Memory B cell (primary cell): ENCODE data around the gene MAB21L4.

Experiments
- ATAC-seq: fragments of 150-1000 bp; cut with Tn5 transposase; 2 replicates; pipeline ENCODE4 v1.10.0; 2021; ENCODE audit warnings: low read depth, mild to moderate bottlenecking, moderate library complexity
- DNase-seq, 2 donors: peaks; one replicate each; pipeline ENCODE4 v3.0.0; 2022; ENCODE audit warnings: low spot score in 2 of 2
- H3K27ac Mint-ChIP-seq: one replicate; pipeline ENCODE4 v1.8.0; 2022; ENCODE audit warnings: mild to moderate bottlenecking, moderate library complexity, mixed read lengths
- H3K27me3 Mint-ChIP-seq: one replicate; pipeline ENCODE4 v1.8.0; 2022; ENCODE audit warnings: mixed read lengths
- H3K36me3 Mint-ChIP-seq: one replicate; pipeline ENCODE4 v1.8.0; 2022; ENCODE audit warnings: mild to moderate bottlenecking, mixed read lengths
- H3K4me1 Mint-ChIP-seq: one replicate; pipeline ENCODE4 v1.8.0; 2022; ENCODE audit warnings: mixed read lengths
- H3K4me3 Mint-ChIP-seq: one replicate; pipeline ENCODE4 v1.8.0; 2022; ENCODE audit warnings: mild to moderate bottlenecking, moderate library complexity, mixed read lengths
- H3K9me3 Mint-ChIP-seq: one replicate; pipeline ENCODE4 v1.8.0; 2022; ENCODE audit warnings: mixed read lengths

The MAB21L4 gene

DNA sequence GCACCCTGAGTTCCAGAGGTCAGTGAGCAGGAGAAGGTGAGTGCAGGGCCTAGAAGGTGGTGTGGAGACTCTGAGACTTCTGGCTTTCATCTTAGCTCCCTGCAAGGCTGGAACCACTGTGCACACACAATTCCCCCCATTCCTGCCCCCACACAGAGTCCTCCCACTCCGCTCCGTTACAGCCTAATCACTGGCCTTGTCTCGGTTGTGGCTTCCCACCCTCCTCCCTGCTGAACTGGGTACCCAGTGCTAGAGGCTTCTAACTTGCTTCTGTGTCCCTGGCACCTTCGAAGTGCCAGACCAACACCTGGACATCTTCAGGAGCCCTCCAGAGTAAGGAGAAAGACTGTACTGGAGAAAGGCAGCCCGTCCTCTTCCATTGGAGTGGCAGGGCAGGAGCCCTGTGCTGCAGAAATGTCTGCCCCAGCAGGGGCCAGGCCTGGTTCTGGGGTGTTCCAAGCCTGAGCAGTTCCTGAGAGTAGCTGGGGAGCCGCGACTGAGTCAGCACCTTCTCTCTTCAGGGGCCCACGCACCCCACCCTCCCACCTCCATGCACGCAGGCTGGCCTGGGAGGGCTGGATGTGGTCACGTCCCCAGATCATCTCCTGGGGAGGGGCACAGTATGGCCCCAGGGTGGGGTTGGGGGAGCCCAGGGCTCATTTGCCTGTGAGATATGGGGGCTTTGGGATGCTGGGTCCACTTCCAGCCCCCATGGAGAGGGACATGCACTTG, 33.6 kb upstream of the MAB21L4 start:
- DNase-seq = peak in 1 of 2 donors; percentile 5
- peaks cover 23% of the 10 kb centered on the region for H3K27me3 Mint-ChIP-seq
- H3K4me3 Mint-ChIP-seq = no peak overlapping the region
- no peak overlapping the region for H3K27ac Mint-ChIP-seq
- no peaks in the 10 kb centered on the region for H3K36me3 Mint-ChIP-seq
- no peaks in the 10 kb centered on the region for H3K9me3 Mint-ChIP-seq
- ATAC-seq = no peak
- no peaks in the 10 kb centered on the region for H3K4me1 Mint-ChIP-seq

DNA sequence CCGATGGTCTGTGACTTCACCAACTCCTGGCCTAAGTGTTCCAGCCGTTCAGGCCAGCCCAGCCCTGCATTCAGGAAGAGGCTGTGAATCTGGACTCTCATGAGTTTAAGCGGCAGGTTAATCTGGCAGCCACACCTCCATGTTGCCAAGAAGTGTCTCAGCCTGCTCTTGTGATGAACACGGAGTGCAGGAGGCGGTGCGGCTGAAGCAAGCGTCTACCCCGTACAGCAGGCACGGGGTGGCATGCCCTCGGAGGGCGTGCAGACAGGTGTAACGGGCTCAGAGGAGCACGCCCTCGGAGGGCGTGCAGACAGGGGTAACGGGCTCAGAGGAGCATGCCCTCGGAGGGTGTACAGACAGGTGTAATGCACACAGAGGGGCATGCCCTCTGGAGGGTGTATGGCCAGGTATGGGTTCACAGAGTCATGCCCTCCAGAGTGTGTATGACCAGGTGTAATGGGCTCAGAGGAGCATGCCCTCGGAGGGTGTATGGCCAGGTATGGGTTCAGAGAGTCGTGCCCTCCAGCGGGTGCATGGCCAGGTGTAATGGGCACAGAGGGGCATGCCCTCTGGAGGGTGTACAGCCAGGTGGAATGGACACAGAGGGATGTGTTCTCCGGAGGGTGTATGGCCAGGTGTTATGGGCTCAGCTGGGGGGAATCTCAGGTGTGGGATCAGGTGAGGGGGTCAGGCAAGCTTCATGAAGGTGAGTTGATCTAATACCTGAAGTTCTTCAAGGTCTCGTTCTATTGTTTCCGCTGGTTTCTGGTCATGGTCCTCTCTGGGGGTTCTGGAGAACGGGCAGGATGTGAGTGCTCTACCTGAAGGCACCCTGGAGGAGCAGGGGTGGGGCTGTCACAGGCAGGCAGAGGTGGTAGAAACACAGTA, 32.8 kb upstream of the MAB21L4 start:
- peaks cover 23% of the 10 kb centered on the region for H3K27me3 Mint-ChIP-seq
- DNase-seq = peak in 1 of 2 donors; percentile 8

DNA sequence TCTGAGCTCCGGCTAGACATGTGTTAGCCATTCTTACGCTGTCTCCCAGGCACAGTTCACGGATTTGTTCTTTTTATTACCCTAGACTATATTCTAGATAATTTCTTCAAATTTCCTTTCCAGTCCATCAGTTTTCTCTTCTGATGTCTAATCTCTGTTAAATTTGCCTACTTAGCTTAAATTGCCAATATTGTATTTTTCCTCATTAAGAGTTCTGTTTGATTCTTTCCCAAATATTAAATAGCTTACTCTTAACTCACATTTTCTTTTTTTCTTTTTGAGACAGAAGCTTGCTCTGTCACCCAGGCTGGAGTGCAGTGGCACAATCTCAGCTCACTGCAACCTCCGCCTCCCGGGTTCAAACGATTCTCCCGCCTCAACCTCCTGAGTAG, 31.4 kb upstream of the MAB21L4 start:
- no peaks in the 10 kb centered on the region for H3K36me3 Mint-ChIP-seq
- H3K9me3 Mint-ChIP-seq = no peaks in the 10 kb centered on the region
- H3K4me1 Mint-ChIP-seq = no peaks in the 10 kb centered on the region
- no peak for ATAC-seq
- no peak overlapping the region for H3K4me3 Mint-ChIP-seq
- peaks cover 23% of the 10 kb centered on the region for H3K27me3 Mint-ChIP-seq
- H3K27ac Mint-ChIP-seq = no peak overlapping the region
- DNase-seq = no peak

More for the DNA sequence above, 32.8 kb upstream of the MAB21L4 start:
- no peak overlapping the region for H3K4me3 Mint-ChIP-seq
- no peaks in the 10 kb centered on the region for H3K4me1 Mint-ChIP-seq
- no peaks in the 10 kb centered on the region for H3K36me3 Mint-ChIP-seq
- no peak for ATAC-seq
- H3K9me3 Mint-ChIP-seq = no peaks in the 10 kb centered on the region
- H3K27ac Mint-ChIP-seq = no peak overlapping the region

DNA sequence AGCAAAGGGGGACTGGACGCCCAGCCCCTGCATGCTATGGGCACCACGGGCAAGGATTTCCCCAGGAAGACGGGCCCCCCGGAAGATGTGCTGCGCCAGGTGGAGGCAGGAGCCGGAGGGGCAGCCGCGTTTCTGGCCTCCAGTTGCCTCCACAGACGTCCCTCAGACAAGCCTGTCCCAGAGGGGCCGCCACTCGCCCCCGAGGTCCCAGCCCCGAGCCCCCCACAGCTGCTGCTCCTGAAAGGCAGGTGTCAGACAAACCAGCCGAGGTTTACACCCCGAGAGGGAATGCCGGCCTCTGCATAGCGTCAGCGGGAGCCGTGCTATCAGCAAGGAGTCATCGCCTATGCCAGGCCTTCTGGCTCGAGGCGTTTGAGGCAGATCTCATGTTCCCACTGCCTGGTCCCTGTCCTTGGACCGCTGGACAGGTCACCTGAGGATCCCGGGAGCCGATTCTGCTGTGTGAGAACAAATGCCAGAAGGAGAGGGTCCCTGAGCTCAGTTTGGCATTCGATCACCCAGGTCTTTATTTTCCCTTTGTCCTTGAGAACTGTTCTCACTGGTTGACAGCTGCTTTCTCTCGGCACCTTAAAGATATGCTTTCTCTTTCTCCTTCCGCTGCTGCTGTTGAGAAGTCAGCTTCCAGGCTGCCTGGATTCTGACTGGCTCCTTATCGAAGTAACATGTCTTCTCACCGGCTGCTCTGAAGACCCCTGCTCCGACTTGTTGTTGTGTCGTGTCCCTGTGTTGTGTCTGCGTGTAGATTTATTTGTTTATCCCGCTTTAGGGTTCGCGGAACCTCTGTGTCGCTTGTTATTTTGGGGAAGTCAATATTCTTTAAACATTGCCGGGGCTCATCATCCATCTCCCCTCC, 30.8 kb upstream of the MAB21L4 start:
- H3K27me3 Mint-ChIP-seq = peaks cover 22% of the 10 kb centered on the region
- no peaks in the 10 kb centered on the region for H3K9me3 Mint-ChIP-seq
- no peak overlapping the region for H3K4me3 Mint-ChIP-seq
- H3K36me3 Mint-ChIP-seq = no peaks in the 10 kb centered on the region
- no peak for ATAC-seq
- no peaks in the 10 kb centered on the region for H3K4me1 Mint-ChIP-seq
- peak in 1 of 2 donors; percentile 10 for DNase-seq
- no peak overlapping the region for H3K27ac Mint-ChIP-seq

DNA sequence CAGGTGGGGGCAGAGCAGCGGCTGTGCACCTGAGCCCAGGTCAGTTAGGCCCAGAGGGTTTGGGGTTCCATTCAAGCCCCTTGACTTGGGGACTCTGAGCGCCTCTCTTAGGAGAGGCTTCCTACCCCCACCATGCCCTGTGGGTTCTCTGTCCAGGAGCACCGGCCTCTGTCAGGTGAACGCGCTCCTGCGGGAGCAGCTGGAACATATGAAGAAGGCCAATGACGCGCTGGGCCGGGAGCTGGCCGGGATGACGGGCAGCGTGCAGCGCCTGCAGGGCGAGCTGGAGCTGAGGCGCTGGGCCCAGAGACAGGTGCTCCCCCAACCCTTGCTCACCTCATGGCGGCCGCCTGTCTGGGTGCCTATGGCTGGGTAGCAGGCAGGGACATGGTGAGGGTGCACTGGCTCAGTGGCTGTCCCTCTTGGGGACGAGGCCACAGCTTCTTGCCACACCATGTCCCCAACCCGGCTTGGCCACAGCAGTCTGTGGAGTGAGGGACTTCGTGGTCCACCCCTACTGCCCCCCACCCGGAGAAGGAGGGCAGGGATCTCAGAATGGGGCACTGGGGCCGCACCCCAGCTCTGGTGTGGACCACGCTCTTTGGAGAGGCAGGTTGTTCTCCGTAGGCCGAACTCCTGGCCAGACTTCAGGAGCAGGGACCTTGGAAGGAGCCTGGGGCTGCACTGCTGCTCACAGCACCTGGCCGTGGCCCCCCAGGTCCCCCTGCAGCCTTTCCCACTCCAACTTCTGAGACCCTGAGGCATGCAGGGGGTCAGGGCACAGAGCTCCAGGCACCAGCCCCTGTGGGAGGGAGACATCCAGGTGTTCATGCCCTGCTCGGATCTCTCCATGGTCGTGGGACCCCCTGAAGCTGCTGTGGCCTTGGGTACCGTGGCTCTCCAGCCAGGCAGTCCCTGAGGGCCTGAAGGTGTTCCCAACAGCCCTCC, 29.9 kb upstream of the MAB21L4 start:
- no peak for ATAC-seq
- peaks cover 20% of the 10 kb centered on the region for H3K27me3 Mint-ChIP-seq
- no peaks in the 10 kb centered on the region for H3K4me1 Mint-ChIP-seq
- no peaks in the 10 kb centered on the region for H3K9me3 Mint-ChIP-seq
- DNase-seq = peak in 1 of 2 donors; percentile 9
- H3K27ac Mint-ChIP-seq = no peak overlapping the region
- H3K4me3 Mint-ChIP-seq = no peak overlapping the region
- H3K36me3 Mint-ChIP-seq = no peaks in the 10 kb centered on the region

DNA sequence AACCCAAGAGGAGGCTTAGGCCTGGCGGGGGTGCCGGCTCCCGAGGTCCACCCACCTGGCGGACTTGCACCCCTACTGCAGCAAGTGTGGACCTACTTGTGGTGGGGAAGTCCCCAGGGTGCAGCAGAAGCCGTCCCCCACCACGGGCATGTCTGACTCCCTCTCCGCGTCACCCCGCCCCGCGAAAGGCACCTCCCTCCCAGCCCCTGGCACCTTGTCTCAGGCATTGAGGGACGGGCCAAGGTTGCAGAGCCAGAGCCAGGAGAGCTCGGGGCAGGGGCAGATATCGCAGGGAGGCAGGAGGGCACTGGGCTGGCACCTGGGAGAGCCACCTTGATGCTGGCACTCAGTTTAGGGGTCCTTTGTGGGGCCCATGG, 29.2 kb upstream of the MAB21L4 start:
- Mint-ChIP-seq H3K9me3 (no peaks in the 10 kb centered on the region), H3K4me3 (no peak overlapping the region), H3K36me3 (no peaks in the 10 kb centered on the region), H3K27ac (no peak overlapping the region), H3K27me3 (peaks cover 20% of the 10 kb centered on the region), H3K4me1 (no peaks in the 10 kb centered on the region)
- DNase-seq = peak in 1 of 2 donors; percentile 9
- peak; percentile 32 for ATAC-seq

DNA sequence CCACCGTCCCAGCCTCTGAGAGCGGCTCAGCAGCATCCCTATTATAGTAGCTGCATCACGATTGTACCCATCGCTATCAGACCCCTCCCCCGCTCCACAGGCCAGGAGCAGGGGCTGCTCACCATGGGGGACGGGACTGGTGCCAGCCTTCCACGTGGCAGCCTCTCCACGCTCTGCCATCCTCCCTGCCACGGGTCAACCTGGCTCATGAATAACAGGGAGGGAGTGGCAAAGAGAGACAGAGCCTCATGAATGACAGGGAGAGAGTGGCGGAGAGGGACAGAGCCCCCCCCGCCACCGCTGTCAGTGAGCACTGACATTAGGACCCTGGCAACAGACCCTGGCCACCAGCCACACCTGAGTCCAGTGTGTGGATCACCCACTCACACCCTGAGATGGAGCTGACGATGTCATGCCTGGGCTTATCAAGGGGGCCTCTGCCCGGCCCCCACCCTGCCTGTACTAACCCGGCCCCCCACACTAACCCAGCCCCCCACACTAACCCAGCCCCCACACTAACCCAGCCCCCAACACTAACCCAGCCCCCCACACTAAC, 27.1 kb upstream of the MAB21L4 start:
- DNase-seq (peak in 1 of 2 donors; percentile 8), ATAC-seq (no peak)
- Mint-ChIP-seq H3K9me3 (no peaks in the 10 kb centered on the region), H3K36me3 (no peaks in the 10 kb centered on the region), H3K27me3 (peaks cover 10% of the 10 kb centered on the region), H3K27ac (no peak overlapping the region), H3K4me3 (no peak overlapping the region), H3K4me1 (no peaks in the 10 kb centered on the region)

DNA sequence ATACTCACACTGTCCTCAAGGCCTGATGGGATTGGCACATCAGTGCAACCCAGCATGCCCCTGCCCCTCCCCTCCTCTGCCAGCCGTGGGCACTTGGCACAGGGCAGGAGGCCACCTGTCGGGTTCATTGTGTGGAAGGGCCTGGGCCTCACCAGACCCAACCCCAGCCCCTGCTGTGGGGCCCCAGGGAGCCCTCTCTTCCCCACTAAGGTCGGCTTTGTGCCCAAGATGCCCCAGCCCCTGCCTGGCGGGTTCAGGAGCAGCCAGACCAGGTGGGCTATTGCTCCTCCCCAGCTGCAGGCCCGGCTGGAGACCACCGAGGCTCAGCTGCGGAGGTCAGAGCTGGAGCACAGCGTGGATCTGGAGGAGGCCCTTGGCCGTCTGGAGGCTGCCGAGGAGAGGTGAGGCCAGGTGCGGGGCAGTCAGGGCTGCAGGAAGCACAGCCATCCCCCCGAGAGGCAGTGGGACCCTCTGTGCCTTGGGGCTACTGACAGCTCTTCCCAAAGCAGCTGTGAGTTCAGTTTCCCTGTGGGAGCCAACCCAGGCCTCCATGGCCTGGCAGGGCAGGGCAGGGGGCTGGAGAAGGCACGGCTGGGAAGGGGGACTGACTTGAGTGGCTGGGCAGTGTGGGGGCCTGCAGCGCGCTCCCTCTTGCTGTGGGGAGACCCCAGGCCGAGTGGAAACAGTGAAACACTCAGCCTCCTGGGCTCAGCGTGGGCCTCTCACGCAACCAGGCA, 26.5 kb upstream of the MAB21L4 start:
- Mint-ChIP-seq H3K27ac (no peak overlapping the region), H3K4me1 (no peaks in the 10 kb centered on the region), H3K9me3 (no peaks in the 10 kb centered on the region), H3K36me3 (no peaks in the 10 kb centered on the region), H3K27me3 (peaks cover 10% of the 10 kb centered on the region), H3K4me3 (no peak overlapping the region)
- DNase-seq (peak in 1 of 2 donors; percentile 10), ATAC-seq (no peak)

DNA sequence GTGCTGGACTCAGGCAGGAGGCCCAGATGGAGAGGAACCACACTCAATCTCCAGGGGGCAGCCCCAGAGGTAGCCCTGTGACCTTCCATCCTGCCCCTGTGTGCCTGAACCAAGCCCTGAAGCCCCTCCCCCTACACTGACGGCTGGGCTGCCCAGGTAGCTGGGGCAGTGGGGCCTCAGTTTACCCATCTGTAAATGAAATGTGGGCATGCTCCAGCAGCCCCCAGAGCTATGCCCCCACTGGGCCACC, 26.0 kb upstream of the MAB21L4 start:
- Mint-ChIP-seq H3K36me3 (no peaks in the 10 kb centered on the region), H3K4me3 (no peak overlapping the region), H3K4me1 (no peaks in the 10 kb centered on the region), H3K27ac (no peak overlapping the region), H3K9me3 (no peaks in the 10 kb centered on the region), H3K27me3 (peaks cover 6% of the 10 kb centered on the region)
- ATAC-seq (no peak), DNase-seq (peak in 1 of 2 donors; percentile 10)

DNA sequence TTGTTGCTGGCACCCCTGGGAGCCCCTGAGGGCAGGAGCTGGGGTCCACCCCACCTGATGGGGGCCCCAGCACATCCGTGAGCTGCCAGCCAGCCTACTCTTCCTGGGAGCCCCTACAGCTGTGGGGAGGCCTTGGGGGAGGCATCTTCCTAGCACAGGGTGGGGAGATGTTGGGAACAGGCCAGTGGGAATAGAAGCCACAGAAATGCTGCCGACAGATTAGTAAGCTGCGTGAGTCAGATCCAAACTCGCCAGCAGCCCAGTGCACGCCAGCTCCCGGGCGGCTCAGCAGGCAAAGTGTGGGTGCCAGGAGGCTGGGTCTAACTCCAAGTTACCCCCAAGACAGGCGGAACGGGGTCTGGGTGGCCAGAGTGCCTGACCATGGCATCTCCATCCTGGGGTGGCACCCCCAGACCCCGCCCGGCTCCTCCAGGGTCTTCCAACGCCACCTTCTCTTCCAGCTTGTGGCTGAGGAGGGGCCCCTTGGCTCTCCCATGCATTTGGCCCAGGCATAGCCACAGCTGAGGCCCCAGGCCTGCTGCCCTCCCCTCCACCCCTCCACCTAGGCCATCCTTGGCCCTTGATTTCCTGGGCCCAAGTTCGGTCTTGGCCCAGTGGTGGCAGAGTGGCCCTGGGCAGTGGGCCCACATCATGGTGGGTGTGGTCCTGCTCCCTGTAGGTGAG, 25.5 kb upstream of the MAB21L4 start:
- Mint-ChIP-seq H3K4me3 (no peak overlapping the region), H3K4me1 (no peaks in the 10 kb centered on the region), H3K27ac (no peak overlapping the region), H3K27me3 (peaks cover 6% of the 10 kb centered on the region), H3K36me3 (no peaks in the 10 kb centered on the region), H3K9me3 (no peaks in the 10 kb centered on the region)
- DNase-seq (peak in 1 of 2 donors; percentile 10), ATAC-seq (no peak)

DNA sequence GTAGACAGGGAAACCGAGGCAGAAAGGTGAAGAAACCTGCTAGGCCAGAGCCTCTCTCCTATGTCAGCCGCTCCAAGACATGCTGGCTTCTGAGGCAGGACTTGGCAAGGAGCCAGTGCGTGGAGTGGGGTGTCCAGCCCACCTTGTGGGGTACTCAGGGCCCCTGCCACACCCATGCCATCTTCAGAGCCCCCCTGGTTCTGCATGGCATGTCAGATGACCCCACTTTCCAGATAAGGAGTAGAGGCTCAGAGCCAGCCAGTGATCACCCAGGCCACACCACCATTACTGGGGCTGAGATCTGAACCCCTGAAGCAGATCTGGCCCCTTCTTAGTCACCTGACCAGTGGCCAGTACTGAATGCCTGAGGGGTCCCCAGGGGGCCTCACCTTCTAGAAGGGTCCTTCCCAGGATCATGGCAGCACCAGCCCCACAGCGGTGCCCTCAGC, 24.9 kb upstream of the MAB21L4 start:
- Mint-ChIP-seq H3K27me3 (peaks cover 6% of the 10 kb centered on the region), H3K4me3 (no peak overlapping the region), H3K4me1 (no peaks in the 10 kb centered on the region), H3K9me3 (no peaks in the 10 kb centered on the region), H3K36me3 (no peaks in the 10 kb centered on the region), H3K27ac (no peak overlapping the region)
- ATAC-seq (no peak), DNase-seq (peak in 1 of 2 donors; percentile 10)
